ENCODE results near the gene PPIF. TPM values are rescaled to one million over a fixed set of nuclear protein-coding genes. Genes with fewer than 3 reads are reported as not detected.

Gene PPIF
- total and polyA plus RNA-seq, 2 donors (not counting 1 experiment from before 2014, with no cell fraction given), result 50.4 to 100 TPM

DNA sequence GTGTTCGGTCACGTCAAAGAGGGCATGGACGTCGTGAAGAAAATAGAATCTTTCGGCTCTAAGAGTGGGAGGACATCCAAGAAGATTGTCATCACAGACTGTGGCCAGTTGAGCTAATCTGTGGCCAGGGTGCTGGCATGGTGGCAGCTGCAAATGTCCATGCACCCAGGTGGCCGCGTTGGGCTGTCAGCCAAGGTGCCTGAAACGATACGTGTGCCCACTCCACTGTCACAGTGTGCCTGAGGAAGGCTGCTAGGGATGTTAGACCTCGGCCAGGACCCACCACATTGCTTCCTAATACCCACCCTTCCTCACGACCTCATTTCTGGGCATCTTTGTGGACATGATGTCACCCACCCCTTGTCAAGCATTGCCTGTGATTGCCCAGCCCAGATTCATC lies 6.5 kb downstream of the PPIF start:
- TF ChIP-seq, protein P1, sequence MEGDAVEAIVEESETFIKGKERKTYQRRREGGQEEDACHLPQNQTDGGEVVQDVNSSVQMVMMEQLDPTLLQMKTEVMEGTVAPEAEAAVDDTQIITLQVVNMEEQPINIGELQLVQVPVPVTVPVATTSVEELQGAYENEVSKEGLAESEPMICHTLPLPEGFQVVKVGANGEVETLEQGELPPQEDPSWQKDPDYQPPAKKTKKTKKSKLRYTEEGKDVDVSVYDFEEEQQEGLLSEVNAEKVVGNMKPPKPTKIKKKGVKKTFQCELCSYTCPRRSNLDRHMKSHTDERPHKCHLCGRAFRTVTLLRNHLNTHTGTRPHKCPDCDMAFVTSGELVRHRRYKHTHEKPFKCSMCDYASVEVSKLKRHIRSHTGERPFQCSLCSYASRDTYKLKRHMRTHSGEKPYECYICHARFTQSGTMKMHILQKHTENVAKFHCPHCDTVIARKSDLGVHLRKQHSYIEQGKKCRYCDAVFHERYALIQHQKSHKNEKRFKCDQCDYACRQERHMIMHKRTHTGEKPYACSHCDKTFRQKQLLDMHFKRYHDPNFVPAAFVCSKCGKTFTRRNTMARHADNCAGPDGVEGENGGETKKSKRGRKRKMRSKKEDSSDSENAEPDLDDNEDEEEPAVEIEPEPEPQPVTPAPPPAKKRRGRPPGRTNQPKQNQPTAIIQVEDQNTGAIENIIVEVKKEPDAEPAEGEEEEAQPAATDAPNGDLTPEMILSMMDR (IDR thresholded peaks at IDR 0.05), result no peak
- no peak for TF ChIP-seq EZH2 (IDR thresholded peaks at IDR 0.05; ENCODE audit: borderline replicate concordance, insufficient read depth, low read depth, low read length, poor library complexity, severe bottlenecking)
- Mint-ChIP-seq H3K4me1 (peaks cover 51% of the 10 kb centered on the region), H3K4me3 (no peak overlapping the region), H3K27ac (peak overlapping the region; percentile 46), H3K9me3 (ENCODE audit: insufficient read depth) (no peaks in the 10 kb centered on the region), H3K27me3 (no peaks in the 10 kb centered on the region)
- peaks cover 23 to 38% of the 10 kb centered on the region in 2 donors for H3K4me1 ChIP-seq (ENCODE audit: control insufficient read depth in 2 of 2, insufficient read depth in 2 of 2, low read length in 2 of 2)
- H3K27me3 ChIP-seq (replicated peaks in 1 of 4; ENCODE audit: control extremely low read depth in 1 of 4, control insufficient read depth in 3 of 4, insufficient read depth in 4 of 4, low read length in 3 of 4), result no peaks in the 10 kb centered on the region
- H3K4me3 ChIP-seq (ENCODE audit: control extremely low read depth in 1 of 5, extremely low read depth in 1 of 5, insufficient read depth in 1 of 5, low read depth in 2 of 5, low read length in 4 of 5), result no peak overlapping the region
- H3K79me2 ChIP-seq (ENCODE audit: control insufficient read depth, insufficient read depth, low read length), result peaks cover 7% of the 10 kb centered on the region
- H3K9ac ChIP-seq (ENCODE audit: low read length), result no peak overlapping the region
- H3K4me2 ChIP-seq (replicated peaks; ENCODE audit: low read depth, low read length, poor library complexity, severe bottlenecking), result peak overlapping the region; percentile 34
- H3K36me3 ChIP-seq (replicated peaks in 1 of 2; ENCODE audit: control extremely low read depth in 1 of 2, control insufficient read depth in 1 of 2, extremely low read depth in 1 of 2, insufficient read depth in 2 of 2, low read length in 1 of 2), result peaks cover 0 to 68% of the 10 kb centered on the region in 2 experiments
- H4K20me1 ChIP-seq (ENCODE audit: control insufficient read depth, insufficient read depth, low read length, poor library complexity, severe bottlenecking), result peaks cover 18% of the 10 kb centered on the region
- no peak overlapping the region for H2AFZ ChIP-seq (ENCODE audit: insufficient read depth, low read depth, low read length, poor library complexity, severe bottlenecking)
- DNase-seq, result no peak
- ChIA-PET CTCF (interaction anchor here (1.1 to 1.5 kb wide), 2 partner anchors 37 to 105 kb away, joined by 3 read pairs; no protein-coding TSS in a partner anchor), POLR2A (no interaction called here)
- intact Hi-C loops (cut with micrococcal nuclease), result no loop called here
- over 99% methylated on average over 9 of the region's 11 CpGs for WGBS (ENCODE audit: insufficient coverage)
- ATAC-seq (ENCODE audit: low read depth), result no peak
- no peaks in the 10 kb centered on the region for H3K9me3 ChIP-seq (ENCODE audit: control extremely low read depth in 1 of 3, control insufficient read depth in 2 of 3, insufficient read depth in 1 of 3, low read length in 2 of 3)
- H3K27ac ChIP-seq (ENCODE audit: low read length in 2 of 2), result peak overlapping the region in 1 of 2 donors; percentile 62

DNA sequence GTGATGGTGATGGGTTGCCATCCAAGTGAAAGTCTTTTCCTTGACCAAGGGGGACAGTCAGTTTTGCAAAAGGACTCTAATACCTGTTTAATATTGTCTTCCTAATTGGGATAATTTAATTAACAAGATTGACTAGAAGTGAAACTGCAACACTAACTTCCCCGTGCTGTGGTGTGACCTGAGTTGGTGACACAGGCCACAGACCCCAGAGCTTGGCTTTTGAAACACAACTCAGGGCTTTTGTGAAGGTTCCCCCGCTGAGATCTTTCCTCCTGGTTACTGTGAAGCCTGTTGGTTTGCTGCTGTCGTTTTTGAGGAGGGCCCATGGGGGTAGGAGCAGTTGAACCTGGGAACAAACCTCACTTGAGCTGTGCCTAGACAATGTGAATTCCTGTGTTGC lies 6.9 kb downstream of the PPIF start:
- no peak for TF ChIP-seq EZH2 (IDR thresholded peaks at IDR 0.05; ENCODE audit: borderline replicate concordance, insufficient read depth, low read depth, low read length, poor library complexity, severe bottlenecking)
- TF ChIP-seq, protein P1 (IDR thresholded peaks at IDR 0.05), result no peak
- H3K4me3 Mint-ChIP-seq, result peak overlapping the region; percentile 11

More for the DNA sequence above, 6.9 kb downstream of the PPIF start:
- Histone ChIP-seq H3K9me3 (ENCODE audit: control extremely low read depth in 1 of 3, control insufficient read depth in 2 of 3, insufficient read depth in 1 of 3, low read length in 2 of 3) (no peaks in the 10 kb centered on the region), H3K27ac (ENCODE audit: low read length in 2 of 2) (peak overlapping the region; percentile 20 to 62), H3K9ac (ENCODE audit: low read length) (no peak overlapping the region), H2AFZ (ENCODE audit: insufficient read depth, low read depth, low read length, poor library complexity, severe bottlenecking) (no peak overlapping the region), H3K27me3 (replicated peaks in 1 of 4; ENCODE audit: control extremely low read depth in 1 of 4, control insufficient read depth in 3 of 4, insufficient read depth in 4 of 4, low read length in 3 of 4) (no peaks in the 10 kb centered on the region), H3K36me3 (replicated peaks in 1 of 2; ENCODE audit: control extremely low read depth in 1 of 2, control insufficient read depth in 1 of 2, extremely low read depth in 1 of 2, insufficient read depth in 2 of 2, low read length in 1 of 2) (peaks cover 0 to 64% of the 10 kb centered on the region in 2 experiments), H3K4me2 (replicated peaks; ENCODE audit: low read depth, low read length, poor library complexity, severe bottlenecking) (peak overlapping the region; percentile 34), H3K4me1 (ENCODE audit: control insufficient read depth in 2 of 2, insufficient read depth in 2 of 2, low read length in 2 of 2) (peaks cover 23 to 38% of the 10 kb centered on the region in 2 donors), H3K79me2 (ENCODE audit: control insufficient read depth, insufficient read depth, low read length) (peaks cover 3% of the 10 kb centered on the region), H3K4me3 (ENCODE audit: control extremely low read depth in 1 of 5, extremely low read depth in 1 of 5, insufficient read depth in 1 of 5, low read depth in 2 of 5, low read length in 4 of 5) (no peak overlapping the region), H4K20me1 (ENCODE audit: control insufficient read depth, insufficient read depth, low read length, poor library complexity, severe bottlenecking) (peaks cover 14% of the 10 kb centered on the region)
- Mint-ChIP-seq H3K9me3 (ENCODE audit: insufficient read depth) (no peaks in the 10 kb centered on the region), H3K27me3 (no peaks in the 10 kb centered on the region), H3K4me1 (peaks cover 51% of the 10 kb centered on the region), H3K27ac (peak overlapping the region; percentile 34)
- ChIA-PET POLR2A (no interaction called here), CTCF (interaction anchor here (1.5 kb wide), 1 partner anchor 36 kb away, joined by 3 read pairs; no protein-coding TSS in a partner anchor)
- intact Hi-C loops (cut with micrococcal nuclease), result no loop called here
- 11% methylated on average over 3 of the region's 3 CpGs for WGBS (ENCODE audit: insufficient coverage)
- ATAC-seq (ENCODE audit: low read depth) (peak; percentile 43), DNase-seq (no peak)
